ENCODE data around the gene TNIP1.

The TNIP1 gene

GRCh38 chr5:151080613-151081430 is at the start of gene TNIP1:
Gene TNIP1 (minus strand): TSS chr5:151081034. CDS start chr5:151065095, 15,939 bp downstream.
- DNase-seq (ENCODE audit: low read depth in 2 of 2): peak; percentile 77 to 91

GRCh38 chr5:151130235-151130921 is 49.5 kb upstream of the TNIP1 start:
- no peak for DNase-seq (ENCODE audit: low read depth in 2 of 2)

GRCh38 chr5:151128817-151129216 is 48.0 kb upstream of the TNIP1 start:
- DNase-seq (ENCODE audit: low read depth in 2 of 2): no peak

- DNase-seq (ENCODE audit: low read depth in 2 of 2): no peak
Measured at GRCh38 chr5:151127926-151128325, 47.1 kb upstream of the TNIP1 start.

GRCh38 chr5:151126199-151126645 is 45.4 kb upstream of the TNIP1 start:
- DNase-seq (ENCODE audit: low read depth in 2 of 2): peak; percentile 45 to 48

GRCh38 chr5:151125421-151125820 is 44.6 kb upstream of the TNIP1 start:
- DNase-seq (ENCODE audit: low read depth in 2 of 2): no peak

- peak; percentile 48 to 72 for DNase-seq (ENCODE audit: low read depth in 2 of 2)
Measured at GRCh38 chr5:151123897-151124751, 43.3 kb upstream of the TNIP1 start.

- no peak for DNase-seq (ENCODE audit: low read depth in 2 of 2)
Measured at GRCh38 chr5:151122828-151123227, 42.0 kb upstream of the TNIP1 start.

GRCh38 chr5:151121665-151122064 is 40.8 kb upstream of the TNIP1 start:
- no peak for DNase-seq (ENCODE audit: low read depth in 2 of 2)

- no peak for DNase-seq (ENCODE audit: low read depth in 2 of 2)
Measured at GRCh38 chr5:151121095-151121494, 40.3 kb upstream of the TNIP1 start.

- DNase-seq (ENCODE audit: low read depth in 2 of 2): no peak
Measured at GRCh38 chr5:151118913-151119575, 38.2 kb upstream of the TNIP1 start.

- DNase-seq (ENCODE audit: low read depth in 2 of 2): peak; percentile 42 to 53
Measured at GRCh38 chr5:151115272-151115905, 34.6 kb upstream of the TNIP1 start.

- DNase-seq (ENCODE audit: low read depth in 2 of 2): no peak
Measured at GRCh38 chr5:151113651-151114050, 32.8 kb upstream of the TNIP1 start.

GRCh38 chr5:151110992-151111391 is 30.2 kb upstream of the TNIP1 start:
- no peak for DNase-seq (ENCODE audit: low read depth in 2 of 2)

- no peak for DNase-seq (ENCODE audit: low read depth in 2 of 2)
Measured at GRCh38 chr5:151110122-151110681, 29.4 kb upstream of the TNIP1 start.

GRCh38 chr5:151108566-151108965 is 27.7 kb upstream of the TNIP1 start:
- DNase-seq (ENCODE audit: low read depth in 2 of 2): no peak

- no peak for DNase-seq (ENCODE audit: low read depth in 2 of 2)
Measured at GRCh38 chr5:151107738-151108520, 27.1 kb upstream of the TNIP1 start.

- no peak for DNase-seq (ENCODE audit: low read depth in 2 of 2)
Measured at GRCh38 chr5:151107084-151107483, 26.2 kb upstream of the TNIP1 start.

- no peak for DNase-seq (ENCODE audit: low read depth in 2 of 2)
Measured at GRCh38 chr5:151106509-151106908, 25.7 kb upstream of the TNIP1 start.

GRCh38 chr5:151106043-151106442 is 25.2 kb upstream of the TNIP1 start:
- no peak for DNase-seq (ENCODE audit: low read depth in 2 of 2)
